ENCODE data around the gene TIMM44.

DNA sequence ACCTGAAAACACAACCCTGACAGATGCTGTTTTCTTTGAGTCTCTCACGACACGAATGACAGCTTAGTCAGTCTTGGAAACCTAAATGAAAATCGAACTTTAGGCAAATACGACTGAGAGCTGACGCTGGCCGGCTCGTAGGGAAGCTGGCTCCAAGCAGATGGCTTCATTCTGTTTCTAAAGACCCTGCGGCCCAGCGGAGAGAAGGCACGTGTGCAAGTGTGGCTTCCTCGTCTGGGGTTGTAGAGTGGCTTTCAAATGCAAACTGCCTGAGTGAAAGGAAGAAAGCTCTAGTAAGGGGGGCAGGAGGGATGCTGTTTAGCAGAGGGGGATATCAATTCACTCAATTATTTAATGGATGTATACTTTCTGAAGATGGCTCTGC lies 26.1 kb upstream of the TIMM44 start:
- TF ChIP-seq, protein P1, sequence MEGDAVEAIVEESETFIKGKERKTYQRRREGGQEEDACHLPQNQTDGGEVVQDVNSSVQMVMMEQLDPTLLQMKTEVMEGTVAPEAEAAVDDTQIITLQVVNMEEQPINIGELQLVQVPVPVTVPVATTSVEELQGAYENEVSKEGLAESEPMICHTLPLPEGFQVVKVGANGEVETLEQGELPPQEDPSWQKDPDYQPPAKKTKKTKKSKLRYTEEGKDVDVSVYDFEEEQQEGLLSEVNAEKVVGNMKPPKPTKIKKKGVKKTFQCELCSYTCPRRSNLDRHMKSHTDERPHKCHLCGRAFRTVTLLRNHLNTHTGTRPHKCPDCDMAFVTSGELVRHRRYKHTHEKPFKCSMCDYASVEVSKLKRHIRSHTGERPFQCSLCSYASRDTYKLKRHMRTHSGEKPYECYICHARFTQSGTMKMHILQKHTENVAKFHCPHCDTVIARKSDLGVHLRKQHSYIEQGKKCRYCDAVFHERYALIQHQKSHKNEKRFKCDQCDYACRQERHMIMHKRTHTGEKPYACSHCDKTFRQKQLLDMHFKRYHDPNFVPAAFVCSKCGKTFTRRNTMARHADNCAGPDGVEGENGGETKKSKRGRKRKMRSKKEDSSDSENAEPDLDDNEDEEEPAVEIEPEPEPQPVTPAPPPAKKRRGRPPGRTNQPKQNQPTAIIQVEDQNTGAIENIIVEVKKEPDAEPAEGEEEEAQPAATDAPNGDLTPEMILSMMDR (IDR thresholded peaks at IDR 0.05), result no peak
- no peak for TF ChIP-seq POLR2A (IDR thresholded peaks at IDR 0.05)

All from testis (tissue), 2 donors.